GM19193 (cell line): ENCODE measurements around the gene RIMBP3B.
"Not testable (repeated sequence)": the region's sequence is repeated elsewhere in the genome, so short reads cannot be mapped to it uniquely, and the experiment has no call there.

Experiments
- POLR2A ChIP-seq: IDR thresholded peaks from 4 replicates; pipeline ENCODE4 v1.6.1; 2011; ENCODE audit not compliant: insufficient read depth, insufficient read length; ENCODE audit errors: extremely low read depth

The RIMBP3B gene, protein sequence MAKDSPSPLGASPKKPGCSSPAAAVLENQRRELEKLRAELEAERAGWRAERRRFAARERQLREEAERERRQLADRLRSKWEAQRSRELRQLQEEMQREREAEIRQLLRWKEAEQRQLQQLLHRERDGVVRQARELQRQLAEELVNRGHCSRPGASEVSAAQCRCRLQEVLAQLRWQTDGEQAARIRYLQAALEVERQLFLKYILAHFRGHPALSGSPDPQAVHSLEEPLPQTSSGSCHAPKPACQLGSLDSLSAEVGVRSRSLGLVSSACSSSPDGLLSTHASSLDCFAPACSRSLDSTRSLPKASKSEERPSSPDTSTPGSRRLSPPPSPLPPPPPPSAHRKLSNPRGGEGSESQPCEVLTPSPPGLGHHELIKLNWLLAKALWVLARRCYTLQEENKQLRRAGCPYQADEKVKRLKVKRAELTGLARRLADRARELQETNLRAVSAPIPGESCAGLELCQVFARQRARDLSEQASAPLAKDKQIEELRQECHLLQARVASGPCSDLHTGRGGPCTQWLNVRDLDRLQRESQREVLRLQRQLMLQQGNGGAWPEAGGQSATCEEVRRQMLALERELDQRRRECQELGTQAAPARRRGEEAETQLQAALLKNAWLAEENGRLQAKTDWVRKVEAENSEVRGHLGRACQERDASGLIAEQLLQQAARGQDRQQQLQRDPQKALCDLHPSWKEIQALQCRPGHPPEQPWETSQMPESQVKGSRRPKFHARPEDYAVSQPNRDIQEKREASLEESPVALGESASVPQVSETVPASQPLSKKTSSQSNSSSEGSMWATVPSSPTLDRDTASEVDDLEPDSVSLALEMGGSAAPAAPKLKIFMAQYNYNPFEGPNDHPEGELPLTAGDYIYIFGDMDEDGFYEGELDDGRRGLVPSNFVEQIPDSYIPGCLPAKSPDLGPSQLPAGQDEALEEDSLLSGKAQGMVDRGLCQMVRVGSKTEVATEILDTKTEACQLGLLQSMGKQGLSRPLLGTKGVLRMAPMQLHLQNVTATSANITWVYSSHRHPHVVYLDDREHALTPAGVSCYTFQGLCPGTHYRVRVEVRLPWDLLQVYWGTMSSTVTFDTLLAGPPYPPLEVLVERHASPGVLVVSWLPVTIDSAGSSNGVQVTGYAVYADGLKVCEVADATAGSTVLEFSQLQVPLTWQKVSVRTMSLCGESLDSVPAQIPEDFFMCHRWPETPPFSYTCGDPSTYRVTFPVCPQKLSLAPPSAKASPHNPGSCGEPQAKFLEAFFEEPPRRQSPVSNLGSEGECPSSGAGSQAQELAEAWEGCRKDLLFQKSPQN (N-terminal part only)

DNA sequence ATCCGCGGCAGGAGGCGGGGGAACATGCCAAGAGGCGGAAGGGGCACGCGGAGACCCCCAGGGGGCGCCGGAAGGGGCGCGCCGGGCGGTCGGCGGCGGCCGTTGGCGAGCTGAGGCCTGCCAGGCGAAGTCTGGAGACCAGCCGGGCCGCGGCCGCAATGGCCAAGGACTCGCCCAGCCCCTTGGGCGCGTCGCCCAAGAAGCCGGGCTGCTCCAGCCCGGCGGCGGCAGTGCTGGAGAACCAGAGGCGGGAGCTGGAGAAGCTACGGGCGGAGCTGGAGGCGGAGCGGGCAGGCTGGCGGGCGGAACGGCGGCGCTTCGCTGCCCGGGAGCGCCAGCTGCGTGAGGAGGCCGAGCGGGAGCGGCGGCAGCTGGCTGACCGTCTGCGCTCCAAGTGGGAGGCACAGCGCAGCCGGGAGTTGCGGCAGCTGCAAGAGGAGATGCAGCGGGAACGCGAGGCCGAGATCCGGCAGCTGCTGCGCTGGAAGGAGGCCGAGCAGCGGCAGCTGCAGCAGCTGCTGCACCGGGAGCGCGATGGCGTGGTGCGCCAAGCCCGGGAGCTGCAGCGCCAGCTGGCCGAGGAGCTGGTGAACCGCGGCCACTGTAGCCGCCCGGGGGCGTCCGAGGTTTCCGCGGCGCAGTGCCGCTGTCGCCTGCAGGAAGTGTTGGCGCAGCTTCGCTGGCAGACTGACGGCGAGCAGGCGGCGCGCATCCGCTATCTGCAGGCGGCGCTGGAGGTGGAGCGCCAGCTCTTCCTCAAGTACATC is at the start of gene RIMBP3B:
TSS of gene RIMBP3B (plus strand) at position 51 of the 767 bp plus-strand sequence. CDS start at position 159, 108 bp downstream.
- not testable (repeated sequence) for TF ChIP-seq POLR2A

DNA sequence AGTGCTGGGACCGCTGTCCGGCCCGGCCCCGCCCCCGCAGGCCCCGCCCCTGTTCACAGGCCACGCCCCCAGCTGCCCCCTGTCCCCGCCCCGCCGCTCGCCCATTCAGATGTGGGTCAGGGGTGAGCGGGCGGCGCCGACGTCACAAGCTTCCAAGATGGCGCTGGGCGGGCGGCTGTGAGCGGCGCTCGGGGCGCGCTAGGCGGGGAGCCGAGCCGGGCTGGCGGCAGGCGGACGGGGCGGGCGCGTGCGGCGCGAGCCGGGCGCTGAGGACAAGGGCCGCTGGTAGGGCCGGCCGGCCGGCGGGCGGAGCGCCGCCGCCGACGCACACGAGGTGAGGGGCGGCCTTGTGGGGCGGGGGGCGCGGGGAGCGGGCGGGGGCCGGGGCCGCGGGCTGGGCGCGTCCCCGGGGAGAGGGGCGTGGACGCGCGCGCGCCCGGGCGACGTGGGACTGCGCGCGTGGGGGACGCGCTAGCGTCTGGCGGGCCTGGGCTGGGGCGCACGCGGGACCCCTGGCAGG is 33.7 kb downstream of the RIMBP3B start, which contains the start of gene HIC2:
TSS of gene HIC2 (plus strand) at position 145 of the 520 bp plus-strand sequence. CDS start 25,461 bp downstream, outside the sequence.
- not testable (repeated sequence) for TF ChIP-seq POLR2A
